ENCODE data around the gene C22orf23.

GRCh38 chr22:37932401-37932800 is 21.0 kb downstream of the C22orf23 start:
- TF ChIP-seq CTCF (IDR thresholded peaks at IDR 0.05; ENCODE audit: insufficient read depth, low read depth, low read length) (no peak), EZH2 (IDR thresholded peaks at IDR 0.05; ENCODE audit: insufficient read depth, low read length) (no peak)

Data from astrocyte (in vitro differentiated cells and primary cell).